ENCODE data around the gene ZNF98. TPM values are rescaled to one million over a fixed set of nuclear protein-coding genes. Genes with fewer than 3 reads are reported as not detected.

Gene ZNF98
- total RNA-seq = 1 to 10 TPM in 1 of 3 donors, under 1 TPM in 1, not detected in 1; 0.36 to 1.1 TPM
- long read RNA-seq, donor 1 = 0 reads
- long read RNA-seq, donor 2 = 0 reads

GRCh38 chr19:22422211-22422610 lies at the start of gene ZNF98:
Gene ZNF98, minus strand, starts transcription at chr19:22422346. Its CDS starts 122 bp downstream, at chr19:22422224.
- intact Hi-C loops (cut with DNase I, micrococcal nuclease) = no loop called here

DNA sequence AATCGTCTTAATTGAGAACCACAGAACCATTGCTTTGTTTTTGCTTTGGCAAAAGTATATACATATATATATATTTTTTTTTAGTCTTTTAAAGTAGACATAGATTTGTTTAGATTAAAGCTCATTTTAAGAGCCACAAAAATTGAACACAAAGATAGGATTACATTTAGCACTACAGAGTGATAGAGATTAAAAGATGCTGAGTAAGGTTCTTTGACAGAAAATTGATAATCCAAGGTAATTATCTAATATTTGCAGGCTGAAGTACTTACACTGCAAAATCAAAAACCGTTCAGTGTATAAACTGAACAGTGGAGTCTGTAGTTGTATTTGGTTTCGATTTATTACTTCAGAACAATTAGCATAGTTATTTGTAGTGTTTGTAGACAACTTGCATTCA lies 24.5 kb upstream of the ZNF98 start:
- Histone ChIP-seq H3K9me3 (peaks cover 99% of the 10 kb centered on the region), H3K4me1 (ENCODE audit: low read depth) (no peaks in the 10 kb centered on the region), H3K36me3 (ENCODE audit: low read depth) (no peaks in the 10 kb centered on the region), H3K4me3 (no peak overlapping the region)
- intact Hi-C loops (cut with DNase I, micrococcal nuclease) = no loop called here
- TF ChIP-seq, protein P1, sequence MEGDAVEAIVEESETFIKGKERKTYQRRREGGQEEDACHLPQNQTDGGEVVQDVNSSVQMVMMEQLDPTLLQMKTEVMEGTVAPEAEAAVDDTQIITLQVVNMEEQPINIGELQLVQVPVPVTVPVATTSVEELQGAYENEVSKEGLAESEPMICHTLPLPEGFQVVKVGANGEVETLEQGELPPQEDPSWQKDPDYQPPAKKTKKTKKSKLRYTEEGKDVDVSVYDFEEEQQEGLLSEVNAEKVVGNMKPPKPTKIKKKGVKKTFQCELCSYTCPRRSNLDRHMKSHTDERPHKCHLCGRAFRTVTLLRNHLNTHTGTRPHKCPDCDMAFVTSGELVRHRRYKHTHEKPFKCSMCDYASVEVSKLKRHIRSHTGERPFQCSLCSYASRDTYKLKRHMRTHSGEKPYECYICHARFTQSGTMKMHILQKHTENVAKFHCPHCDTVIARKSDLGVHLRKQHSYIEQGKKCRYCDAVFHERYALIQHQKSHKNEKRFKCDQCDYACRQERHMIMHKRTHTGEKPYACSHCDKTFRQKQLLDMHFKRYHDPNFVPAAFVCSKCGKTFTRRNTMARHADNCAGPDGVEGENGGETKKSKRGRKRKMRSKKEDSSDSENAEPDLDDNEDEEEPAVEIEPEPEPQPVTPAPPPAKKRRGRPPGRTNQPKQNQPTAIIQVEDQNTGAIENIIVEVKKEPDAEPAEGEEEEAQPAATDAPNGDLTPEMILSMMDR (IDR thresholded peaks at IDR 0.05) = no peak
- DNase-seq (no peak), ATAC-seq (no peak)

More at GRCh38 chr19:22422211-22422610, at the start of gene ZNF98:
- no peaks in the 10 kb centered on the region for H3K36me3 ChIP-seq (ENCODE audit: low read depth)
- ATAC-seq (no peak), DNase-seq (no peak)
- H3K9me3 ChIP-seq = peaks cover 76% of the 10 kb centered on the region
- H3K4me3 ChIP-seq = no peak within 1 kb of the TSS
- H3K4me1 ChIP-seq (ENCODE audit: low read depth) = no peaks in the 10 kb centered on the region
- TF ChIP-seq, protein P1 (IDR thresholded peaks at IDR 0.05) = no peak

GRCh38 chr19:22438011-22438410 lies 15.9 kb upstream of the ZNF98 start:
- no peak for ATAC-seq
- H3K4me3 ChIP-seq = no peak overlapping the region
- H3K4me1 ChIP-seq (ENCODE audit: low read depth) = no peaks in the 10 kb centered on the region
- DNase-seq = no peak
- intact Hi-C loops (cut with DNase I, micrococcal nuclease) = no loop called here
- TF ChIP-seq, protein P1 (IDR thresholded peaks at IDR 0.05) = no peak
- peaks cover 99% of the 10 kb centered on the region for H3K9me3 ChIP-seq
- no peaks in the 10 kb centered on the region for H3K36me3 ChIP-seq (ENCODE audit: low read depth)

DNA sequence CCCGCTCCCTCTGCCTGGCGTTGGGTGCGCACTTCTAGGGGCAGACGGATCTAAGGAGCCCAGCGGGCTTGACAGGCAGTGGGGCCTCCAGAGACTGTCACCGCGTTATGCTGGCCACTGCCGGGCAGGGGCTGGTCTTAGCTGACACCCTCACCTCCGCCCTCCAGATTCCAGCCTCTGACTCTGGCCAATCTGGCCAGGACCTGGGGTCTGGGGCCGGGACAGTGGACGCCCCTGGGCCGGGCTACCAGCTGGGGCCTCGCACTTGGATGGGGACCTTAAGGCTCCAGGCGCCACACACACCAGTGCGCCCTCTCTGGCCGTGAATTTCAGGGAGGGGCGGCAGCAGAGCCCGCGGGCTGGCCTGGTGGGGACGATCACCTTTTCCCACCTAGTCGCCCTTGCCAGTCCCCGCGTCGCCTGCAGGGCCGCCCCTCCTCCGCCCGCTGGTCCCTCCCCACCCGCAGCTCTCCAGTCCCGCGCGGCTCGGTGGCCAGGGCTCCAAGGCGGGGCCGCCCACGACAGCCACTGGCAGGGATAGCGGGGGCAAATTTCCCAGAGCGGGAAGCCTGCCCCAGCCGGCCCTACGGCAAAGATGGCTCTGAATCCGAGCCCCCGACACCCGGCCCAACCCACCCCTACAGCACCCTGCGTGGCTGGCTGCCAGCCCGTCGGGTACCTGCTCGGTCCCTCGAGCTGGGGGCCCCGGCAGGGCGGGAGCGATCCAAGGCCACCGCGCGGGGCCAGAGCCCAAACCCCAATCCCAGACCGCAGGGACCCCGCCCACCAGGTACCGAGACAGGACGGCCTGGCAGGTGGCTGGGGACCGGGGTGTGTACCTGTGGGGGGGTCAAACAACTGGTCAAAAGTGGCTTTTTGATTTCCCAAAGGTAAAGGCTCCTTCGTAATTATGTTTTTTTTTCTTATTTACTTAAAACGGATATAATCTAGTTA lies 6.1 kb upstream of the ZNF98 start:
- intact Hi-C loops (cut with DNase I, micrococcal nuclease) = no loop called here
- ATAC-seq (no peak), DNase-seq (no peak)
- TF ChIP-seq, protein P1 (IDR thresholded peaks at IDR 0.05) = no peak
- no peaks in the 10 kb centered on the region for H3K36me3 ChIP-seq (ENCODE audit: low read depth)
- peaks cover 92% of the 10 kb centered on the region for H3K9me3 ChIP-seq
- H3K4me1 ChIP-seq (ENCODE audit: low read depth) = no peaks in the 10 kb centered on the region
- H3K4me3 ChIP-seq = no peak overlapping the region

DNA sequence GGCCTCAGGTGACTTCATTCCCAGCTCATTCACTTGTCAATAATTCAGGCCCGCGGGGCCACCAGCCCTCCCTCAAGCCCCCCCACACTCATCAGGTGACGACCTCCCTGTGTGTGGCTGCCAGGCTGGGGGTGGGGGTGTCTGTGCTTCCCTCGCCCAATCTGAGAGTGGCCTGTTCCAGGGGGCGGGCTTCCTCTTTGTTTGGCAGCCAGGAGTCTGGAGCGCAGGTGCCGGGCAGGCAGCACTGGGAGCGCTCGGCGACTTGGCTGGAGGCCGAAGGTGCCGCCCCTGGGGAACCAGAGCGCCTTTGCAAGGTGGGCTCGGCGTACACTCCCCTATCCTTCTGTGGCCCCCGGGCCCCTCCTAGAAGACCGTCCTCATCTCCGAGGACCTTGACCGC lies 5.4 kb upstream of the ZNF98 start:
- Histone ChIP-seq H3K4me3 (no peak overlapping the region), H3K4me1 (ENCODE audit: low read depth) (no peaks in the 10 kb centered on the region), H3K9me3 (peaks cover 92% of the 10 kb centered on the region), H3K36me3 (ENCODE audit: low read depth) (no peaks in the 10 kb centered on the region)
- no peak for ATAC-seq
- no peak for DNase-seq
- TF ChIP-seq, protein P1 (IDR thresholded peaks at IDR 0.05) = no peak
- intact Hi-C loops (cut with DNase I, micrococcal nuclease) = no loop called here
